SK-N-SH (cell line): ENCODE results near the gene SEBOX. TPM values are rescaled to one million over a fixed set of nuclear protein-coding genes. Genes with fewer than 3 reads are reported as not detected.

Experiments
- CTCF ChIA-PET: fragments of 300-600, 350-600 bp; formaldehyde crosslinking; extraction: SDS; loops from one replicate; lab custom pipeline; 2021; lab: Yijun Ruan, JAX
- POLR2A ChIA-PET: fragments of 350-600 bp; sonication (Branson Sonifier 250); formaldehyde crosslinking; extraction: SDS; loops from one replicate; lab custom pipeline; 2020; ENCODE audit warnings: antibody characterized with exemption, inconsistent platforms; lab: Yijun Ruan, JAX
- DNase-seq: peaks from one replicate; pipeline ENCODE4 v3.0.0; 2012
- H2AFZ ChIP-seq: fragments of 200-600 bp; sonication (generic); 2 replicates; pipeline ENCODE4 v1.8.1; 2016; ENCODE audit warnings: antibody characterized with exemption, mild to moderate bottlenecking, low read depth
- H3F3A ChIP-seq: fragments of 200-600 bp; sonication (generic); replicated peaks from 2 replicates; pipeline ENCODE3; 2016; ENCODE audit warnings: antibody characterized with exemption, mild to moderate bottlenecking; ENCODE audit not compliant: insufficient read depth
- H3K27ac ChIP-seq, 2 experiments: fragments of 200-500 bp in 1 of 2; fragments of 200-600 bp in 1 of 2; sonication (Bioruptor generic) in 1 of 2; sonication (generic), shearing (Covaris generic) in 1 of 2; 2 replicates each; pipeline versions ENCODE4 v1.5.1 to v1.6.1; 2014 to 2016; ENCODE audit warnings: low read depth in 2 of 2, inconsistent platforms in 1 of 2, low read length in 1 of 2, mild to moderate bottlenecking in 1 of 2, mixed read lengths in 1 of 2
- H3K27me3 ChIP-seq: fragments of 200-600 bp; sonication (generic), shearing (Covaris generic); 2 replicates; pipeline ENCODE4 v1.6.1; 2016; ENCODE audit warnings: mixed run types; ENCODE audit not compliant: insufficient read depth
- H3K36me3 ChIP-seq, 2 experiments: fragments of 200-500 bp in 1 of 2; fragments of 200-600 bp in 1 of 2; sonication (Bioruptor generic) in 1 of 2; sonication (generic) in 1 of 2; replicated peaks in 1 of 2; 2 replicates each; pipeline versions ENCODE3 to v1.5.1; 2014 to 2016; ENCODE audit warnings: low read length in 1 of 2, mild to moderate bottlenecking in 1 of 2; ENCODE audit not compliant: insufficient read depth in 2 of 2, control insufficient read depth in 1 of 2
- H3K4me1 ChIP-seq, 2 experiments: fragments of 200-500 bp in 1 of 2; fragments of 200-600 bp in 1 of 2; sonication (Bioruptor generic) in 1 of 2; sonication (generic), shearing (Covaris generic) in 1 of 2; 2 replicates each; pipeline versions ENCODE4 v1.5.1 to v1.6.1; 2014 to 2016; ENCODE audit warnings: low read depth in 1 of 2, low read length in 1 of 2, mixed run types in 1 of 2; ENCODE audit not compliant: insufficient read depth in 2 of 2, control insufficient read depth in 1 of 2
- H3K4me2 ChIP-seq: fragments of 200-600 bp; sonication (generic), shearing (Covaris generic); 2 replicates; pipeline ENCODE4 v1.6.1; 2017; ENCODE audit warnings: mixed run types
- H3K4me3 ChIP-seq, 2 experiments: fragments of 200-500 bp in 1 of 2; fragments of 200-600 bp in 1 of 2; sonication (Bioruptor generic) in 1 of 2; sonication (generic), shearing (Covaris generic) in 1 of 2; 2 replicates each; pipeline versions ENCODE4 v1.5.1 to v1.8.1; 2014 to 2016; ENCODE audit warnings: low read depth in 2 of 2, inconsistent platforms in 1 of 2, low read length in 1 of 2, mild to moderate bottlenecking in 1 of 2, mixed read lengths in 1 of 2, moderate library complexity in 1 of 2
- H3K79me2 ChIP-seq: fragments of 200-600 bp; sonication (generic); 2 replicates; pipeline ENCODE4 v1.8.1; 2017; ENCODE audit warnings: mild to moderate bottlenecking; ENCODE audit not compliant: insufficient read depth
- H3K9ac ChIP-seq: fragments of 200-600 bp; sonication (generic); 2 replicates; pipeline ENCODE4 v1.6.1; 2017; ENCODE audit warnings: mixed run types
- H3K9me2 ChIP-seq: fragments of 200-600 bp; sonication (generic); 2 replicates; pipeline ENCODE4 v1.6.1; 2017; ENCODE audit warnings: mixed run types
- H3K9me3 ChIP-seq: fragments of 200-600 bp; sonication (generic); 2 replicates; pipeline ENCODE4 v1.6.1; 2017; ENCODE audit warnings: mixed run types, mild to moderate bottlenecking, moderate library complexity
- H4K20me1 ChIP-seq: fragments of 200-600 bp; sonication (generic); 2 replicates; pipeline ENCODE4 v1.6.1; 2017; ENCODE audit warnings: mild to moderate bottlenecking, mixed run types; ENCODE audit not compliant: insufficient read depth
- CHD2 ChIP-seq: fragments of 150-350 bp; IDR thresholded peaks from 2 replicates; pipeline ENCODE4 v1.6.1; 2018; ENCODE audit warnings: low read length; ENCODE audit not compliant: partially characterized antibody
- CTCF ChIP-seq: fragments of 200-600 bp; sonication (generic); IDR thresholded peaks from 2 replicates; pipeline ENCODE4 v1.6.1; 2017; ENCODE audit warnings: antibody characterized with exemption, mild to moderate bottlenecking, moderate library complexity
- EZH2phosphoT487 ChIP-seq: fragments of 200-600 bp; sonication (generic); IDR thresholded peaks from 2 replicates; pipeline ENCODE4 v1.6.1; 2017; ENCODE audit warnings: low read depth, mixed run types, mild to moderate bottlenecking, antibody characterized with exemption, moderate library complexity, borderline replicate concordance
- FOSL2 ChIP-seq: IDR thresholded peaks from 2 replicates; pipeline ENCODE4 v1.4.0; 2012; ENCODE audit warnings: low read depth, mild to moderate bottlenecking, moderate library complexity, borderline replicate concordance
- FOXJ3 ChIP-seq: sonication (generic); formaldehyde crosslinking; IDR thresholded peaks from 2 replicates; pipeline ENCODE4 v1.5.1; 2020; ENCODE audit warnings: mild to moderate bottlenecking, missing genetic modification reagents
- GABPA ChIP-seq: IDR thresholded peaks from 2 replicates; pipeline ENCODE4 v1.4.0; 2012; ENCODE audit warnings: low read depth, mild to moderate bottlenecking
- POLR2AphosphoS5 ChIP-seq: IDR thresholded peaks from 2 replicates; pipeline ENCODE4 v1.6.1; 2012; ENCODE audit warnings: low read depth, low read length
- RAD21 ChIP-seq: IDR thresholded peaks from 2 replicates; pipeline ENCODE4 v1.6.1; 2012; ENCODE audit warnings: mild to moderate bottlenecking, low read length
- TAF1 ChIP-seq: IDR thresholded peaks from 2 replicates; pipeline ENCODE4 v1.6.1; 2012; ENCODE audit warnings: low read depth, mild to moderate bottlenecking, low read length, moderate library complexity, borderline replicate concordance
- TCF12 ChIP-seq: IDR thresholded peaks from 2 replicates; pipeline ENCODE4 v1.4.0; 2012
- WGBS: methylation state at CpG from one replicate; pipeline ENCODE4 v1.1.6; 2017; ENCODE audit warnings: low lambda C conversion rate; 5-methylcytosine and 5-hydroxymethylcytosine counted together
- polyA plus RNA-seq, 3 experiments: library from polyadenylated mRNA; depleted of rRNA; stranded (reverse); fragments of >200 nt; gene quantifications; 2 replicates each; pipeline ENCODE4 v1.2.3, GENCODE V29; 2012

SEBOX gene
- polyA plus RNA-seq, 1 of the 3 experiments (the other 2 are of a cell fraction): not detected

GRCh38 chr17:28395426-28395825, 30.4 kb upstream of the SEBOX start:
- Histone ChIP-seq H3K4me3 (no peak overlapping the region), H2AFZ (no peak overlapping the region), H3K4me1 (no peaks in the 10 kb centered on the region), H3K36me3 (peaks cover 9 to 66% of the 10 kb centered on the region in 2 experiments), H3K9me2 (no peaks in the 10 kb centered on the region), H3F3A (peaks cover 4% of the 10 kb centered on the region), H3K9me3 (no peaks in the 10 kb centered on the region), H4K20me1 (no peaks in the 10 kb centered on the region), H3K27me3 (no peaks in the 10 kb centered on the region), H3K27ac (no peak overlapping the region), H3K9ac (no peak overlapping the region), H3K4me2 (no peak overlapping the region), H3K79me2 (no peaks in the 10 kb centered on the region)
- DNase-seq: no peak
- 32% methylated on average over 2 of the region's 2 CpGs for whole genome bisulfite sequencing
- ChIA-PET POLR2A (interaction anchor here (1.9 kb wide), 1 partner anchor 10 kb away, joined by 6 read pairs; no protein-coding TSS in a partner anchor), CTCF (interaction anchor here (1.1 to 1.4 kb wide), 2 partner anchors 15 to 21 kb away, joined by 3 to 5 read pairs; no protein-coding TSS in a partner anchor)
- TF ChIP-seq CTCF (no peak), EZH2phosphoT487 (no peak), TAF1 (no peak), CHD2 (no peak), GABPA (no peak), RAD21 (no peak)

DNA sequence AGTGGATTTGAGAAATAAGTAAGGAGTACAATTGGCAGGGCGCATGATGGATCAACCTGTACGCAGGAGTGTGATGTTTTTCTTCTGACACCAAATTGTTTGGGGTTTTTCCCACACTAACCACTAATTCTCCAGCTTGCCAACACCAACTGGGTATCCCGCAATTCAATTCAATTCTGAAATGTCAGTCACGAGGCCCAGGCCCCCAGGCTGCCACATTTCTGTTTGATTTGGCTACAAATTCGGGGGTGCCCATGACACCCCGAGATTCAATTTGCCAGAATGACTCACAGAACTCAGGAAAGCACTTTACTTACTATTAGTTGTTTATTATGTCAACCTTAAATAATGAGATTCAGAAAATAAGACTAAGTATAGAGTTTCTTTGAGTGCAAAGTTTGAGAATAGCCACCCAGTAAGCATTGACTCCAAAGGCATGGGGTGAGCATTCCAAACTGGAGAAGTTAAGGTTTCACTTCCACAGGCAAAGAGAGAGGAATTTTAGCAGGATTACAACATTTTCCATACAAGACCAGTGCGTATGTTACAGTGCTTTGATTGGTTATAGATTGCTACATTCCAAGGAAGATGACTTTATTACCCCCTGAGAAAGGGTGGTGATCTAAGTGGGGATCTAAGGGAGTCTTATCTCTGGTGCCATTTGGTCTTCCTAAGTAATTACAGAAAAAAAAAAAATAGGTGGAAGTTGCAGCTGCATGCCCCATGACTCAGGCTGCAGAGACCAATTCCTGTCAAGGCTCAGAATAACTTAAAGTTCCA, 29.5 kb upstream of the SEBOX start:
- WGBS: 74% methylated on average over 7 of the region's 7 CpGs
- ChIA-PET CTCF (interaction anchor here (0.7 to 1.2 kb wide), 4 partner anchors 14 to 589 kb away, joined by 3 to 4 read pairs (median 4); no protein-coding TSS in a partner anchor), POLR2A (interaction anchor here (1.9 kb wide), 1 partner anchor 11 kb away, joined by 6 read pairs; no protein-coding TSS in a partner anchor)
- Histone ChIP-seq H4K20me1 (no peaks in the 10 kb centered on the region), H3K36me3 (peaks cover 18 to 72% of the 10 kb centered on the region in 2 experiments), H3K4me1 (no peaks in the 10 kb centered on the region), H3F3A (peaks cover 4% of the 10 kb centered on the region), H2AFZ (no peak overlapping the region), H3K27ac (no peak overlapping the region), H3K9me2 (no peaks in the 10 kb centered on the region), H3K4me2 (no peak overlapping the region), H3K79me2 (no peaks in the 10 kb centered on the region), H3K4me3 (no peak overlapping the region), H3K9ac (no peak overlapping the region), H3K27me3 (no peaks in the 10 kb centered on the region), H3K9me3 (no peaks in the 10 kb centered on the region)
- TF ChIP-seq FOXJ3 (CRISPR knock-in tag) (no peak), POLR2AphosphoS5 (no peak), TCF12 (no peak), FOSL2 (0 out of 2 replicates have a peak, but pooled peaks have one; percentile 16)
- no peak for DNase-seq
